Measurements from ENCODE around the gene NLRP6.

NLRP6 gene

GRCh38 chr11:297586-298405 lies 19.6 kb downstream of the NLRP6 start:
- CTCF ChIA-PET: interaction anchor here (0.9 to 2.1 kb wide), 3 partner anchors 57 to 151 kb away, joined by 3 to 7 read pairs (median 4); no protein-coding TSS in a partner anchor
- peak in 1 of 3 donors; percentile 33 for DNase-seq
- Histone ChIP-seq H3K9me3 (ENCODE audit: control extremely low read depth in 1 of 5, control insufficient read depth in 4 of 5, insufficient read depth in 2 of 5, low read depth in 1 of 5, low read length in 4 of 5) (no peaks in the 10 kb centered on the region), H3K27ac (ENCODE audit: insufficient read depth in 1 of 2, low read depth in 1 of 2, low read length in 2 of 2, poor library complexity in 1 of 2, severe bottlenecking in 2 of 2) (no peak overlapping the region), H3K36me3 (ENCODE audit: control insufficient read depth in 4 of 4, insufficient read depth in 4 of 4, low read length in 3 of 4) (peaks cover 0 to 16% (median 0%) of the 10 kb centered on the region in 4 experiments), H3K4me3 (ENCODE audit: control insufficient read depth in 1 of 7, extremely low read depth in 1 of 7, insufficient read depth in 4 of 7, low read depth in 2 of 7, low read length in 6 of 7) (no peak overlapping the region), H3K4me1 (ENCODE audit: control extremely low read depth in 1 of 4, control insufficient read depth in 4 of 4, insufficient read depth in 4 of 4, low read length in 3 of 4) (peaks cover 0 to 7% (median 1%) of the 10 kb centered on the region in 4 experiments), H3K27me3 (replicated peaks in 2 of 5; ENCODE audit: control insufficient read depth in 4 of 5, insufficient read depth in 5 of 5, low read length in 4 of 5) (peaks cover 0 to 33% (median 0%) of the 10 kb centered on the region in 5 experiments)
- POLR2A ChIA-PET: no interaction called here
- 57% methylated on average over 25 of the region's 26 CpGs for WGBS (ENCODE audit: insufficient coverage)

- 81% methylated on average over 14 of the region's 15 CpGs for WGBS (ENCODE audit: insufficient coverage)
- Histone ChIP-seq H3K9me3 (ENCODE audit: control extremely low read depth in 1 of 5, control insufficient read depth in 4 of 5, insufficient read depth in 2 of 5, low read depth in 1 of 5, low read length in 4 of 5) (no peaks in the 10 kb centered on the region), H3K4me1 (ENCODE audit: control extremely low read depth in 1 of 4, control insufficient read depth in 4 of 4, insufficient read depth in 4 of 4, low read length in 3 of 4) (peaks cover 0 to 7% (median 2%) of the 10 kb centered on the region in 4 experiments), H3K36me3 (ENCODE audit: control insufficient read depth in 4 of 4, insufficient read depth in 4 of 4, low read length in 3 of 4) (peaks cover 0 to 12% (median 0%) of the 10 kb centered on the region in 4 experiments), H3K27ac (ENCODE audit: insufficient read depth in 1 of 2, low read depth in 1 of 2, low read length in 2 of 2, poor library complexity in 1 of 2, severe bottlenecking in 2 of 2) (no peak overlapping the region), H3K4me3 (ENCODE audit: control insufficient read depth in 1 of 7, extremely low read depth in 1 of 7, insufficient read depth in 4 of 7, low read depth in 2 of 7, low read length in 6 of 7) (no peak overlapping the region), H3K27me3 (replicated peaks in 2 of 5; ENCODE audit: control insufficient read depth in 4 of 5, insufficient read depth in 5 of 5, low read length in 4 of 5) (peaks cover 0 to 33% (median 0%) of the 10 kb centered on the region in 5 experiments)
- ChIA-PET POLR2A (no interaction called here), CTCF (interaction anchor here (0.7 to 2.8 kb wide), 9 partner anchors 9 to 150 kb away, joined by 3 to 11 read pairs (median 3); no protein-coding TSS in a partner anchor)
- DNase-seq: no peak
Measured at GRCh38 chr11:298406-299065, 20.3 kb downstream of the NLRP6 start.

DNA sequence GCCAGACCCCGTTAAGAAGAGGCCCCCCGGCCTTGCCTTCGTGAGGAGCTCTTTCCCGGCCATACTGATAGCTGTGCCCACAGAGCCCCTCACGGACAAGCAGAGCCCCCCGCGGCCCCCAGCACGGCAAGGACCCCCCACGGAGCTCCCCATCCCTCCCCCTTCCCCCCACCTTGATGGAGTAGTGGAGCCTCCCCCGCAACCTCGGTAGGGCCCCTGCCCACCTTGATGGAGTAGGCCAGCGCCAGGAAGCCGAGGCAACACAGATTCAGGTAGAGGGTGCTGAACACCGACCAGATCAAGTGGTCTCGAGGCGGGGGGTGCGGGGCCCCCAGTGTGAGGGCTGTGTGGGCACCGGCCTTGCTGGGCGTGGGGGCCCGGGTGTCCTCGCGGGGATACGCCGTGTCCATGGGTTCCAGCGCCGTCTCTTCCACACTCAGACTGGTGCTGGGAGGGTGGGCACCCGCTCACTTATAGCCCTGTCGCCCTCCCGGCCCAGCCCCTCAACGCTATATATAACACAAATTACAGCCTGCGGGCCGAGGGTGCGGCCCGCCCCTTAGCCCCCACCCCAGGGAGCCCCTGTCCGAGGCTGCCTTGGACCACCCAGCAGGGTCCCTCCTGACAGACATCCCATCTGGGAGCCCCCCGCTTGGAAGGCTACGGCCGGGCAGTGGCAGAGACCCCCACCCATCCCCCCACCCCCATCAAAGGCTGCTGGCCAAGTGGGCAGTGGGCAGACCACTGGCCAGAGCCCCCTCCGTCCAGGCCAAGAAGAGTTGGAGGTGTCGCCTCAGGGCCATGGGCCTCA lies 21.1 kb downstream of the NLRP6 start, which contains the start of gene IFITM5:
IFITM5 (minus strand) TSS at position 446 of the 811 bp plus-strand sequence; CDS start at position 410, 36 bp downstream.
- H3K27me3 ChIP-seq (replicated peaks in 2 of 5; ENCODE audit: control insufficient read depth in 4 of 5, insufficient read depth in 5 of 5, low read length in 4 of 5): peaks cover 0 to 33% (median 0%) of the 10 kb centered on the region in 5 experiments
- DNase-seq: no peak
- no peak within 1 kb of the TSS for H3K27ac ChIP-seq (ENCODE audit: insufficient read depth in 1 of 2, low read depth in 1 of 2, low read length in 2 of 2, poor library complexity in 1 of 2, severe bottlenecking in 2 of 2)
- H3K36me3 ChIP-seq (ENCODE audit: control insufficient read depth in 4 of 4, insufficient read depth in 4 of 4, low read length in 3 of 4): peaks cover 0 to 5% (median 0%) of the 10 kb centered on the region in 4 experiments
- peaks cover 0 to 8% (median 3%) of the 10 kb centered on the region in 4 experiments for H3K4me1 ChIP-seq (ENCODE audit: control extremely low read depth in 1 of 4, control insufficient read depth in 4 of 4, insufficient read depth in 4 of 4, low read length in 3 of 4)
- no peak within 1 kb of the TSS for H3K4me3 ChIP-seq (ENCODE audit: control insufficient read depth in 1 of 7, extremely low read depth in 1 of 7, insufficient read depth in 4 of 7, low read depth in 2 of 7, low read length in 6 of 7)
- ChIA-PET CTCF (interaction anchor here (0.6 to 2.8 kb wide), 11 partner anchors 10 to 150 kb away, joined by 3 to 11 read pairs (median 3); no protein-coding TSS in a partner anchor), POLR2A (no interaction called here)
- WGBS (ENCODE audit: insufficient coverage): 77% methylated on average over 19 of the region's 40 CpGs
- no peaks in the 10 kb centered on the region for H3K9me3 ChIP-seq (ENCODE audit: control extremely low read depth in 1 of 5, control insufficient read depth in 4 of 5, insufficient read depth in 2 of 5, low read depth in 1 of 5, low read length in 4 of 5)

DNA sequence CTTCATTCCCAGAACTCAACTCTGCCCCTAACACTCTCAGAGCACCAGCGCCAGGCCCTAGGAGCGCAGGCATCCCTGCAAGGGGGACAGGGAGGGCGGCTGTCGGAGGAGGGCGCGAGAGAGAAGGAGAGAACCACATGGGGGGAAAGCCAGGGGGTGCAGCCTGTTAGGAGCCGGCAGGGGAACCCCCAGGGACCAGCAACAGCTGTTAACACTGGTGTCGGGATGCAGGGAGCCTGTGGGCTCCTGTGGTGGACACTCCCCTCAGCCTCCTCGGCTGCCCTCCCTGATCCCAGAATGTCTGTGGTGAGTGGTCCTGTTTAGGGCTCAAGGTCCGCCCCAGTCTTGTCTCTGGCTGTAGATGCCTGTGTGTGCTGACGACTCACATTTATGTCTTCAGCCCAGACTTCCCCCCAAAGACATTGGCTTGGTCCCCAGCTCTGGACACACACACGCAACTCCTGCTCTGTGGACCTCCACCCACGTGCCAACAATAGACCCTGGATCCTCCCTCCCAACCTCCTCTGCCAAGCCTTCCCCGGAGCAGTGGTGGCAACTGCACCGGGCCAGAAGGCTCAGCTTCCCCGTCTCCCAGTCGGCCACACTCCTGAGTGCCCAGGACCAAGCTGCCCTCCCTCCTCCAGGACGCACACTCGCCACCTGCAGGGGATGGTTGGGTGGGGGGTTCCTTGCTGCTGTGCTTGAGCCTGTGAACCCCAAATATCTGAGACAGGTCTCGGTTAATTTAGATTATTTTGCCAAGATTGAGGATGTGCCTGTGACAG lies 21.9 kb downstream of the NLRP6 start:
- POLR2A ChIA-PET: no interaction called here

GRCh38 chr11:303363-303762 lies 25.2 kb downstream of the NLRP6 start:
- 81% methylated on average over 12 of the region's 12 CpGs for WGBS (ENCODE audit: insufficient coverage)
- POLR2A ChIA-PET: interaction anchor here (0.7 kb wide), 1 partner anchor 24 kb away, joined by 6 read pairs; no protein-coding TSS in a partner anchor

More for the DNA sequence above, 21.9 kb downstream of the NLRP6 start:
- H3K4me3 ChIP-seq (ENCODE audit: control insufficient read depth in 1 of 7, extremely low read depth in 1 of 7, insufficient read depth in 4 of 7, low read depth in 2 of 7, low read length in 6 of 7): no peak overlapping the region
- WGBS (ENCODE audit: insufficient coverage): 24% methylated on average over 13 of the region's 20 CpGs
- CTCF ChIA-PET: interaction anchor here (0.6 to 2.8 kb wide), 12 partner anchors 11 to 149 kb away, joined by 3 to 11 read pairs (median 4); no protein-coding TSS in a partner anchor
- no peaks in the 10 kb centered on the region for H3K36me3 ChIP-seq (ENCODE audit: control insufficient read depth in 4 of 4, insufficient read depth in 4 of 4, low read length in 3 of 4)
- H3K27me3 ChIP-seq (replicated peaks in 2 of 5; ENCODE audit: control insufficient read depth in 4 of 5, insufficient read depth in 5 of 5, low read length in 4 of 5): peaks cover 0 to 33% (median 0%) of the 10 kb centered on the region in 5 experiments
- H3K9me3 ChIP-seq (ENCODE audit: control extremely low read depth in 1 of 5, control insufficient read depth in 4 of 5, insufficient read depth in 2 of 5, low read depth in 1 of 5, low read length in 4 of 5): no peaks in the 10 kb centered on the region
- DNase-seq: peak; percentile 73 to 87 (median 82)
- H3K27ac ChIP-seq (ENCODE audit: insufficient read depth in 1 of 2, low read depth in 1 of 2, low read length in 2 of 2, poor library complexity in 1 of 2, severe bottlenecking in 2 of 2): no peak overlapping the region
- peaks cover 0 to 11% (median 5%) of the 10 kb centered on the region in 4 experiments for H3K4me1 ChIP-seq (ENCODE audit: control extremely low read depth in 1 of 4, control insufficient read depth in 4 of 4, insufficient read depth in 4 of 4, low read length in 3 of 4)

More at GRCh38 chr11:303363-303762, 25.2 kb downstream of the NLRP6 start:
- Histone ChIP-seq H3K36me3 (ENCODE audit: control insufficient read depth in 4 of 4, insufficient read depth in 4 of 4, low read length in 3 of 4) (no peaks in the 10 kb centered on the region), H3K27ac (ENCODE audit: insufficient read depth in 1 of 2, low read depth in 1 of 2, low read length in 2 of 2, poor library complexity in 1 of 2, severe bottlenecking in 2 of 2) (no peak overlapping the region), H3K27me3 (replicated peaks in 2 of 5; ENCODE audit: control insufficient read depth in 4 of 5, insufficient read depth in 5 of 5, low read length in 4 of 5) (peaks cover 0 to 24% (median 0%) of the 10 kb centered on the region in 5 experiments), H3K4me3 (ENCODE audit: control insufficient read depth in 1 of 7, extremely low read depth in 1 of 7, insufficient read depth in 4 of 7, low read depth in 2 of 7, low read length in 6 of 7) (no peak overlapping the region), H3K4me1 (ENCODE audit: control extremely low read depth in 1 of 4, control insufficient read depth in 4 of 4, insufficient read depth in 4 of 4, low read length in 3 of 4) (peaks cover 0 to 40% (median 29%) of the 10 kb centered on the region in 4 experiments), H3K9me3 (ENCODE audit: control extremely low read depth in 1 of 5, control insufficient read depth in 4 of 5, insufficient read depth in 2 of 5, low read depth in 1 of 5, low read length in 4 of 5) (no peaks in the 10 kb centered on the region)
- CTCF ChIA-PET: interaction anchor here (4.0 to 5.1 kb wide), 3 partner anchors 9 to 60 kb away, joined by 14 to 37 read pairs (median 36); no protein-coding TSS in a partner anchor
- DNase-seq: peak in 1 of 3 donors; percentile 33
